K562 (cell line): ENCODE results near the gene PHKG2.

Experiments used
- CEBPG ChIP-seq, 3 experiments: fragments of 200-800 bp in 1 of 3; sonication (Bioruptor generic) in 1 of 3; sonication (generic) in 1 of 3; formaldehyde crosslinking in 1 of 3; IDR thresholded peaks in 2 of 3; conservative IDR thresholded peaks in 1 of 3; 2 replicates each; pipeline versions ENCODE4 v1.6.1 to v1.8.0; 2016 to 2022; ENCODE audit warnings: missing compliant biosample characterization in 2 of 3, missing genetic modification characterization in 2 of 3, mild to moderate bottlenecking in 1 of 3, missing genetic modification reagents in 1 of 3
- POLR3G ChIP-seq: IDR thresholded peaks from 2 replicates; pipeline ENCODE4 v1.6.1; 2011; ENCODE audit not compliant: insufficient read length, insufficient replicate concordance; ENCODE audit errors: extremely low read depth
- TEAD4 ChIP-seq, 2 experiments: sonication (generic) in 1 of 2; formaldehyde crosslinking in 1 of 2; IDR thresholded peaks; 2 replicates each; pipeline versions ENCODE4 v1.6.1 to v1.8.0; 2012 to 2022; ENCODE audit warnings: borderline replicate concordance in 1 of 2, inconsistent platforms in 1 of 2, low read length in 1 of 2, mild to moderate bottlenecking in 1 of 2, missing genetic modification reagents in 1 of 2
- ZNF449 ChIP-seq: fragments of 250-450 bp; sonication (Bioruptor Pico); IDR thresholded peaks from 2 replicates; pipeline ENCODE4 v1.8.0; 2022; ENCODE audit warnings: moderate library complexity, mild to moderate bottlenecking, inconsistent platforms
- TF ChIP-seq, protein P1 (sequence below): fragments of 450-650 bp; IDR thresholded peaks from 2 replicates; pipeline ENCODE4 v1.6.1; 2016; ENCODE audit warnings: mild to moderate bottlenecking, moderate library complexity

- TF ChIP-seq POLR3G (no peak), TEAD4 (IDR thresholded peaks at IDR 0.05; ENCODE audit: low read length) (no peak), TEAD4 (CRISPR knock-in tag; IDR thresholded peaks at IDR 0.05; ENCODE audit: borderline replicate concordance) (no peak), CEBPG (CRISPR knock-in tag; IDR thresholded peaks at IDR 0.05) (no peak), CEBPG (tag; conservative IDR thresholded peaks at IDR 0.05 in 1 of 2, IDR thresholded peaks at IDR 0.05 in 1 of 2) (no peak), ZNF449 (CRISPR knock-in tag) (no peak)
- TF ChIP-seq, protein P1, sequence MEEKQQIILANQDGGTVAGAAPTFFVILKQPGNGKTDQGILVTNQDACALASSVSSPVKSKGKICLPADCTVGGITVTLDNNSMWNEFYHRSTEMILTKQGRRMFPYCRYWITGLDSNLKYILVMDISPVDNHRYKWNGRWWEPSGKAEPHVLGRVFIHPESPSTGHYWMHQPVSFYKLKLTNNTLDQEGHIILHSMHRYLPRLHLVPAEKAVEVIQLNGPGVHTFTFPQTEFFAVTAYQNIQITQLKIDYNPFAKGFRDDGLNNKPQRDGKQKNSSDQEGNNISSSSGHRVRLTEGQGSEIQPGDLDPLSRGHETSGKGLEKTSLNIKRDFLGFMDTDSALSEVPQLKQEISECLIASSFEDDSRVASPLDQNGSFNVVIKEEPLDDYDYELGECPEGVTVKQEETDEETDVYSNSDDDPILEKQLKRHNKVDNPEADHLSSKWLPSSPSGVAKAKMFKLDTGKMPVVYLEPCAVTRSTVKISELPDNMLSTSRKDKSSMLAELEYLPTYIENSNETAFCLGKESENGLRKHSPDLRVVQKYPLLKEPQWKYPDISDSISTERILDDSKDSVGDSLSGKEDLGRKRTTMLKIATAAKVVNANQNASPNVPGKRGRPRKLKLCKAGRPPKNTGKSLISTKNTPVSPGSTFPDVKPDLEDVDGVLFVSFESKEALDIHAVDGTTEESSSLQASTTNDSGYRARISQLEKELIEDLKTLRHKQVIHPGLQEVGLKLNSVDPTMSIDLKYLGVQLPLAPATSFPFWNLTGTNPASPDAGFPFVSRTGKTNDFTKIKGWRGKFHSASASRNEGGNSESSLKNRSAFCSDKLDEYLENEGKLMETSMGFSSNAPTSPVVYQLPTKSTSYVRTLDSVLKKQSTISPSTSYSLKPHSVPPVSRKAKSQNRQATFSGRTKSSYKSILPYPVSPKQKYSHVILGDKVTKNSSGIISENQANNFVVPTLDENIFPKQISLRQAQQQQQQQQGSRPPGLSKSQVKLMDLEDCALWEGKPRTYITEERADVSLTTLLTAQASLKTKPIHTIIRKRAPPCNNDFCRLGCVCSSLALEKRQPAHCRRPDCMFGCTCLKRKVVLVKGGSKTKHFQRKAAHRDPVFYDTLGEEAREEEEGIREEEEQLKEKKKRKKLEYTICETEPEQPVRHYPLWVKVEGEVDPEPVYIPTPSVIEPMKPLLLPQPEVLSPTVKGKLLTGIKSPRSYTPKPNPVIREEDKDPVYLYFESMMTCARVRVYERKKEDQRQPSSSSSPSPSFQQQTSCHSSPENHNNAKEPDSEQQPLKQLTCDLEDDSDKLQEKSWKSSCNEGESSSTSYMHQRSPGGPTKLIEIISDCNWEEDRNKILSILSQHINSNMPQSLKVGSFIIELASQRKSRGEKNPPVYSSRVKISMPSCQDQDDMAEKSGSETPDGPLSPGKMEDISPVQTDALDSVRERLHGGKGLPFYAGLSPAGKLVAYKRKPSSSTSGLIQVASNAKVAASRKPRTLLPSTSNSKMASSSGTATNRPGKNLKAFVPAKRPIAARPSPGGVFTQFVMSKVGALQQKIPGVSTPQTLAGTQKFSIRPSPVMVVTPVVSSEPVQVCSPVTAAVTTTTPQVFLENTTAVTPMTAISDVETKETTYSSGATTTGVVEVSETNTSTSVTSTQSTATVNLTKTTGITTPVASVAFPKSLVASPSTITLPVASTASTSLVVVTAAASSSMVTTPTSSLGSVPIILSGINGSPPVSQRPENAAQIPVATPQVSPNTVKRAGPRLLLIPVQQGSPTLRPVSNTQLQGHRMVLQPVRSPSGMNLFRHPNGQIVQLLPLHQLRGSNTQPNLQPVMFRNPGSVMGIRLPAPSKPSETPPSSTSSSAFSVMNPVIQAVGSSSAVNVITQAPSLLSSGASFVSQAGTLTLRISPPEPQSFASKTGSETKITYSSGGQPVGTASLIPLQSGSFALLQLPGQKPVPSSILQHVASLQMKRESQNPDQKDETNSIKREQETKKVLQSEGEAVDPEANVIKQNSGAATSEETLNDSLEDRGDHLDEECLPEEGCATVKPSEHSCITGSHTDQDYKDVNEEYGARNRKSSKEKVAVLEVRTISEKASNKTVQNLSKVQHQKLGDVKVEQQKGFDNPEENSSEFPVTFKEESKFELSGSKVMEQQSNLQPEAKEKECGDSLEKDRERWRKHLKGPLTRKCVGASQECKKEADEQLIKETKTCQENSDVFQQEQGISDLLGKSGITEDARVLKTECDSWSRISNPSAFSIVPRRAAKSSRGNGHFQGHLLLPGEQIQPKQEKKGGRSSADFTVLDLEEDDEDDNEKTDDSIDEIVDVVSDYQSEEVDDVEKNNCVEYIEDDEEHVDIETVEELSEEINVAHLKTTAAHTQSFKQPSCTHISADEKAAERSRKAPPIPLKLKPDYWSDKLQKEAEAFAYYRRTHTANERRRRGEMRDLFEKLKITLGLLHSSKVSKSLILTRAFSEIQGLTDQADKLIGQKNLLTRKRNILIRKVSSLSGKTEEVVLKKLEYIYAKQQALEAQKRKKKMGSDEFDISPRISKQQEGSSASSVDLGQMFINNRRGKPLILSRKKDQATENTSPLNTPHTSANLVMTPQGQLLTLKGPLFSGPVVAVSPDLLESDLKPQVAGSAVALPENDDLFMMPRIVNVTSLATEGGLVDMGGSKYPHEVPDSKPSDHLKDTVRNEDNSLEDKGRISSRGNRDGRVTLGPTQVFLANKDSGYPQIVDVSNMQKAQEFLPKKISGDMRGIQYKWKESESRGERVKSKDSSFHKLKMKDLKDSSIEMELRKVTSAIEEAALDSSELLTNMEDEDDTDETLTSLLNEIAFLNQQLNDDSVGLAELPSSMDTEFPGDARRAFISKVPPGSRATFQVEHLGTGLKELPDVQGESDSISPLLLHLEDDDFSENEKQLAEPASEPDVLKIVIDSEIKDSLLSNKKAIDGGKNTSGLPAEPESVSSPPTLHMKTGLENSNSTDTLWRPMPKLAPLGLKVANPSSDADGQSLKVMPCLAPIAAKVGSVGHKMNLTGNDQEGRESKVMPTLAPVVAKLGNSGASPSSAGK: no peak
Measured at GRCh38 chr16:30711712-30712111, 36.5 kb upstream of the PHKG2 start.
